Endodermal cell (in vitro differentiated cells): Measurements from ENCODE around the gene TACC2. TPM values are rescaled to one million over a fixed set of nuclear protein-coding genes. Genes with fewer than 3 reads are reported as not detected.

Source experiments
- DNase-seq: peaks from one replicate; pipeline ENCODE4 v3.0.0-alpha.2; 2017
- H3K27ac ChIP-seq: 2 replicates; pipeline ENCODE4 v1.5.1; 2013; ENCODE audit warnings: mild to moderate bottlenecking, low read depth, low read length, moderate library complexity
- H3K27me3 ChIP-seq: 2 replicates; pipeline ENCODE4 v1.6.1; 2013; ENCODE audit warnings: mild to moderate bottlenecking, low read length, moderate library complexity; ENCODE audit not compliant: insufficient read depth, control insufficient read depth, poor library complexity, severe bottlenecking
- H3K36me3 ChIP-seq: 2 replicates; pipeline ENCODE4 v1.7.0; 2013; ENCODE audit warnings: mild to moderate bottlenecking, low read length, moderate library complexity; ENCODE audit not compliant: control insufficient read depth, insufficient read depth
- H3K4me1 ChIP-seq: one replicate; pipeline ENCODE4 v1.7.0; 2013; ENCODE audit warnings: low read length; ENCODE audit not compliant: control insufficient read depth, insufficient read depth
- H3K4me3 ChIP-seq: 2 replicates; pipeline ENCODE4 v1.5.1; 2013; ENCODE audit warnings: mild to moderate bottlenecking, low read length, moderate library complexity
- H3K9ac ChIP-seq: 2 replicates; pipeline ENCODE4 v1.6.1; 2013; ENCODE audit warnings: mild to moderate bottlenecking, low read length, moderate library complexity; ENCODE audit not compliant: poor library complexity, severe bottlenecking; ENCODE audit errors: extremely low read depth
- H3K9me3 ChIP-seq: 2 replicates; pipeline ENCODE4 v1.6.1; 2013; ENCODE audit warnings: mild to moderate bottlenecking, low read length, moderate library complexity; ENCODE audit not compliant: control insufficient read depth
- H3K27ac Mint-ChIP-seq: 2 replicates; pipeline ENCODE4 v1.8.0; 2020; ENCODE audit warnings: mixed read lengths
- H3K27me3 Mint-ChIP-seq: 2 replicates; pipeline ENCODE4 v1.8.0; 2021; ENCODE audit warnings: mild to moderate bottlenecking, mixed read lengths; ENCODE audit not compliant: insufficient read depth
- H3K36me3 Mint-ChIP-seq: 2 replicates; pipeline ENCODE4 v1.8.0; 2020; ENCODE audit warnings: low read depth, mixed read lengths
- H3K4me1 Mint-ChIP-seq: 2 replicates; pipeline ENCODE4 v1.8.0; 2020; ENCODE audit warnings: mixed read lengths
- H3K4me3 Mint-ChIP-seq: 2 replicates; pipeline ENCODE4 v1.8.0; 2020; ENCODE audit warnings: mild to moderate bottlenecking, moderate library complexity, mixed read lengths
- H3K9me3 Mint-ChIP-seq: 2 replicates; pipeline ENCODE4 v1.8.0; 2020; ENCODE audit warnings: mild to moderate bottlenecking, mixed read lengths
- CTCF ChIP-seq: fragments of 200-600 bp; sonication (generic); conservative IDR thresholded peaks from 2 replicates; pipeline ENCODE4 v1.5.0; 2021; ENCODE audit warnings: antibody characterized with exemption, mild to moderate bottlenecking
- WGBS, 2 experiments: methylation state at CpG; one replicate each; pipeline versions ENCODE4 v1.1.5 to v1.1.7; 2013; ENCODE audit warnings: missing lambda C conversion rate in 2 of 2, mixed read lengths in 1 of 2; ENCODE audit not compliant: insufficient coverage in 1 of 2, insufficient read length in 1 of 2; 5-methylcytosine and 5-hydroxymethylcytosine counted together
- total RNA-seq, 2 donors: library from RNA; stranded (reverse); fragmentation: NEBNext Ultra II Directional in 1 of 2; extraction: Animal tissue kit (Norgen Biotek cat#: 25700) in 1 of 2; gene quantifications; 2 replicates in 1 of 2; 3 replicates in 1 of 2; pipeline ENCODE4 v1.2.1, GENCODE V29; 2021

Gene TACC2
- total RNA-seq, 2 donors from 2014 or later: 24.5 to 34.1 TPM

- Mint-ChIP-seq H3K27me3 (no peaks in the 10 kb centered on the region), H3K9me3 (no peaks in the 10 kb centered on the region), H3K4me3 (no peak overlapping the region), H3K4me1 (peaks cover 26% of the 10 kb centered on the region), H3K27ac (no peak overlapping the region), H3K36me3 (no peaks in the 10 kb centered on the region)
- H3K9ac ChIP-seq: no peak overlapping the region
- H3K36me3 ChIP-seq: no peaks in the 10 kb centered on the region
- WGBS, 2 experiments: 90 to 100% methylated on average over 5 of the region's 5 CpGs
- no peaks in the 10 kb centered on the region for H3K27me3 ChIP-seq
- no peaks in the 10 kb centered on the region for H3K9me3 ChIP-seq
- no peak for TF ChIP-seq CTCF
- H3K27ac ChIP-seq: no peak overlapping the region
- H3K4me3 ChIP-seq: no peak overlapping the region
- no peak for DNase-seq
- peaks cover 3% of the 10 kb centered on the region for H3K4me1 ChIP-seq
Observed at GRCh38 chr10:122055252-122055651, 66.3 kb downstream of the TACC2 start.

- H3K9me3 Mint-ChIP-seq: no peaks in the 10 kb centered on the region
- DNase-seq: no peak
- no peaks in the 10 kb centered on the region for H3K27me3 ChIP-seq
- TF ChIP-seq CTCF: no peak
- H3K9ac ChIP-seq: no peak overlapping the region
- H3K9me3 ChIP-seq: no peaks in the 10 kb centered on the region
- WGBS, 2 experiments: 90 to 91% methylated on average over 8 of the region's 8 CpGs
- peaks cover 3% of the 10 kb centered on the region for H3K4me1 ChIP-seq
- H3K4me3 ChIP-seq: no peak overlapping the region
- no peaks in the 10 kb centered on the region for H3K27me3 Mint-ChIP-seq
- no peak overlapping the region for H3K4me3 Mint-ChIP-seq
- no peaks in the 10 kb centered on the region for H3K36me3 Mint-ChIP-seq
- peak overlapping the region; percentile 56 for H3K27ac Mint-ChIP-seq
- H3K4me1 Mint-ChIP-seq: peaks cover 25% of the 10 kb centered on the region
- H3K36me3 ChIP-seq: no peaks in the 10 kb centered on the region
- no peak overlapping the region for H3K27ac ChIP-seq
Observed at GRCh38 chr10:122056431-122057094, 67.6 kb downstream of the TACC2 start.

- Mint-ChIP-seq H3K4me1 (peaks cover 27% of the 10 kb centered on the region), H3K9me3 (no peaks in the 10 kb centered on the region), H3K4me3 (no peak overlapping the region), H3K27ac (no peak overlapping the region), H3K27me3 (no peaks in the 10 kb centered on the region), H3K36me3 (no peaks in the 10 kb centered on the region)
- H3K27me3 ChIP-seq: no peaks in the 10 kb centered on the region
- 77 to 84% methylated on average over 6 to 14 of the region's 14 CpGs for WGBS, 2 experiments
- no peak overlapping the region for H3K4me3 ChIP-seq
- no peak for TF ChIP-seq CTCF
- H3K27ac ChIP-seq: no peak overlapping the region
- no peaks in the 10 kb centered on the region for H3K9me3 ChIP-seq
- no peak overlapping the region for H3K9ac ChIP-seq
- H3K36me3 ChIP-seq: no peaks in the 10 kb centered on the region
- H3K4me1 ChIP-seq: peaks cover 3% of the 10 kb centered on the region
- DNase-seq: no peak
Observed at GRCh38 chr10:122057841-122058413, 69.0 kb downstream of the TACC2 start.
